Natural killer cell treated with Interleukin-12 subunit alpha and Interleukin-12 subunit beta and Interleukin-15 and Interleukin-18, amount 100 ng/mL, for 72 hours (primary cell): ENCODE data around the gene FOXJ3. TPM values are rescaled to one million over a fixed set of nuclear protein-coding genes. Genes with fewer than 3 reads are reported as not detected.

Experiments
- ATAC-seq, 2 donors: fragments of 150-1000 bp; cut with Tn5 transposase in 1 of 2; sonication (Bioruptor Pico), chemical (Tn5 transposase) in 1 of 2; 2 replicates each; pipeline ENCODE4 v1.10.0; 2021
- DNase-seq: peaks from one replicate; pipeline ENCODE4 v3.0.0; 2022; ENCODE audit warnings: low spot score
- H3K27ac Mint-ChIP-seq, 2 donors: 1 replicate in 1 of 2; 2 replicates in 1 of 2; pipeline ENCODE4 v1.8.0; 2022; ENCODE audit warnings: mixed read lengths in 2 of 2, mild to moderate bottlenecking in 1 of 2, moderate library complexity in 1 of 2
- H3K27me3 Mint-ChIP-seq, 2 donors: 1 replicate in 1 of 2; 2 replicates in 1 of 2; pipeline ENCODE4 v1.8.0; 2022; ENCODE audit warnings: mixed read lengths in 2 of 2
- H3K36me3 Mint-ChIP-seq: one replicate; pipeline ENCODE4 v1.8.0; 2022; ENCODE audit warnings: mixed read lengths
- H3K4me1 Mint-ChIP-seq, 2 donors: 1 replicate in 1 of 2; 2 replicates in 1 of 2; pipeline ENCODE4 v1.8.0; 2022; ENCODE audit warnings: low read depth in 2 of 2, mixed read lengths in 2 of 2, mild to moderate bottlenecking in 1 of 2
- H3K4me3 Mint-ChIP-seq: one replicate; pipeline ENCODE4 v1.8.0; 2022; ENCODE audit warnings: mixed read lengths
- H3K9me3 Mint-ChIP-seq: 2 replicates; pipeline ENCODE4 v1.8.0; 2022; ENCODE audit warnings: mixed read lengths
- total RNA-seq, 2 donors: library from RNA; stranded (reverse); gene quantifications; one replicate each; pipeline ENCODE4 v1.2.3, GENCODE V29; 2022

FOXJ3 gene
- total RNA-seq, 2 donors from 2014 or later: 57.9 to 69.9 TPM

- Mint-ChIP-seq H3K4me1 (no peaks in the 10 kb centered on the region), H3K9me3 (no peaks in the 10 kb centered on the region), H3K36me3 (no peaks in the 10 kb centered on the region), H3K27ac (no peak overlapping the region), H3K27me3 (peaks cover 14 to 15% of the 10 kb centered on the region in 2 donors), H3K4me3 (no peak overlapping the region)
- ATAC-seq (no peak), DNase-seq (no peak)
These were observed 184.4 kb downstream of the FOXJ3 start for GRCh38 chr1:42150651-42151050.

GRCh38 chr1:42148166-42148565 lies 186.9 kb downstream of the FOXJ3 start:
- Mint-ChIP-seq H3K27me3 (peaks cover 11 to 15% of the 10 kb centered on the region in 2 donors), H3K4me1 (peaks cover 3 to 11% of the 10 kb centered on the region in 2 donors), H3K36me3 (no peaks in the 10 kb centered on the region), H3K4me3 (no peak overlapping the region), H3K27ac (no peak overlapping the region), H3K9me3 (no peaks in the 10 kb centered on the region)
- ATAC-seq (no peak), DNase-seq (no peak)

- DNase-seq: peak; percentile 71
- Mint-ChIP-seq H3K9me3 (no peaks in the 10 kb centered on the region), H3K36me3 (no peaks in the 10 kb centered on the region), H3K27me3 (peaks cover 11 to 15% of the 10 kb centered on the region in 2 donors), H3K27ac (no peak overlapping the region), H3K4me3 (no peak overlapping the region), H3K4me1 (peaks cover 6 to 12% of the 10 kb centered on the region in 2 donors)
- peak; percentile 52 to 56 for ATAC-seq
These were observed 188.3 kb downstream of the FOXJ3 start for GRCh38 chr1:42146626-42147320.

- peaks cover 6 to 12% of the 10 kb centered on the region in 2 donors for H3K4me1 Mint-ChIP-seq
- H3K4me3 Mint-ChIP-seq: no peak overlapping the region
- no peak overlapping the region for H3K27ac Mint-ChIP-seq
- H3K27me3 Mint-ChIP-seq: peaks cover 10 to 13% of the 10 kb centered on the region in 2 donors
- peak; percentile 21 to 30 for ATAC-seq
- no peak for DNase-seq
- no peaks in the 10 kb centered on the region for H3K9me3 Mint-ChIP-seq
- H3K36me3 Mint-ChIP-seq: no peaks in the 10 kb centered on the region
These were observed 189.0 kb downstream of the FOXJ3 start for GRCh38 chr1:42145764-42146625.

- Mint-ChIP-seq H3K9me3 (no peaks in the 10 kb centered on the region), H3K27me3 (peaks cover 8 to 10% of the 10 kb centered on the region in 2 donors), H3K4me1 (peaks cover 6 to 12% of the 10 kb centered on the region in 2 donors), H3K27ac (no peak overlapping the region), H3K36me3 (no peaks in the 10 kb centered on the region), H3K4me3 (no peak overlapping the region)
- peak in 1 of 2 donors; percentile 63 for ATAC-seq
- DNase-seq: no peak
These were observed 189.7 kb downstream of the FOXJ3 start for GRCh38 chr1:42145389-42145716.

GRCh38 chr1:42144711-42145388 lies 190.2 kb downstream of the FOXJ3 start:
- peaks cover 6 to 12% of the 10 kb centered on the region in 2 donors for H3K4me1 Mint-ChIP-seq
- H3K27me3 Mint-ChIP-seq: peaks cover 3 to 5% of the 10 kb centered on the region in 2 donors
- H3K4me3 Mint-ChIP-seq: no peak overlapping the region
- H3K27ac Mint-ChIP-seq: no peak overlapping the region
- ATAC-seq: no peak
- no peaks in the 10 kb centered on the region for H3K36me3 Mint-ChIP-seq
- DNase-seq: no peak
- H3K9me3 Mint-ChIP-seq: no peaks in the 10 kb centered on the region

- no peaks in the 10 kb centered on the region for H3K36me3 Mint-ChIP-seq
- no peak overlapping the region for H3K4me3 Mint-ChIP-seq
- DNase-seq (no peak), ATAC-seq (no peak)
- no peaks in the 10 kb centered on the region for H3K9me3 Mint-ChIP-seq
- peaks cover 6 to 12% of the 10 kb centered on the region in 2 donors for H3K4me1 Mint-ChIP-seq
- peaks cover 3 to 5% of the 10 kb centered on the region in 2 donors for H3K27me3 Mint-ChIP-seq
- no peak overlapping the region for H3K27ac Mint-ChIP-seq
These were observed 190.9 kb downstream of the FOXJ3 start for GRCh38 chr1:42143896-42144710.

GRCh38 chr1:42142894-42143675 lies 191.9 kb downstream of the FOXJ3 start:
- H3K4me1 Mint-ChIP-seq: peaks cover 6 to 12% of the 10 kb centered on the region in 2 donors
- H3K36me3 Mint-ChIP-seq: no peaks in the 10 kb centered on the region
- H3K27ac Mint-ChIP-seq: no peak overlapping the region
- no peak for ATAC-seq
- no peak overlapping the region for H3K4me3 Mint-ChIP-seq
- DNase-seq: no peak
- peaks cover 3 to 5% of the 10 kb centered on the region in 2 donors for H3K27me3 Mint-ChIP-seq
- H3K9me3 Mint-ChIP-seq: no peaks in the 10 kb centered on the region

- no peaks in the 10 kb centered on the region for H3K36me3 Mint-ChIP-seq
- H3K27ac Mint-ChIP-seq: peak overlapping the region in 1 of 2 donors; percentile 3
- H3K4me1 Mint-ChIP-seq: peaks cover 6 to 12% of the 10 kb centered on the region in 2 donors
- H3K4me3 Mint-ChIP-seq: no peak overlapping the region
- ATAC-seq: no peak
- H3K27me3 Mint-ChIP-seq: peaks cover 3 to 6% of the 10 kb centered on the region in 2 donors
- no peak for DNase-seq
- H3K9me3 Mint-ChIP-seq: no peaks in the 10 kb centered on the region
These were observed 193.1 kb downstream of the FOXJ3 start for GRCh38 chr1:42141978-42142377.

GRCh38 chr1:42140191-42140590 lies 194.8 kb downstream of the FOXJ3 start:
- no peak overlapping the region for H3K27ac Mint-ChIP-seq
- DNase-seq: no peak
- H3K27me3 Mint-ChIP-seq: peaks cover 3 to 12% of the 10 kb centered on the region in 2 donors
- H3K4me1 Mint-ChIP-seq: peaks cover 6 to 9% of the 10 kb centered on the region in 2 donors
- H3K4me3 Mint-ChIP-seq: no peak overlapping the region
- H3K9me3 Mint-ChIP-seq: no peaks in the 10 kb centered on the region
- no peaks in the 10 kb centered on the region for H3K36me3 Mint-ChIP-seq
- no peak for ATAC-seq

- ATAC-seq (no peak), DNase-seq (no peak)
- no peaks in the 10 kb centered on the region for H3K9me3 Mint-ChIP-seq
- H3K36me3 Mint-ChIP-seq: no peaks in the 10 kb centered on the region
- H3K27me3 Mint-ChIP-seq: peaks cover 3 to 12% of the 10 kb centered on the region in 2 donors
- H3K27ac Mint-ChIP-seq: no peak overlapping the region
- peaks cover 6 to 7% of the 10 kb centered on the region in 2 donors for H3K4me1 Mint-ChIP-seq
- no peak overlapping the region for H3K4me3 Mint-ChIP-seq
These were observed 195.6 kb downstream of the FOXJ3 start for GRCh38 chr1:42139444-42139843.

GRCh38 chr1:42138586-42138985 lies 196.4 kb downstream of the FOXJ3 start:
- Mint-ChIP-seq H3K9me3 (no peaks in the 10 kb centered on the region), H3K4me3 (no peak overlapping the region), H3K27ac (peak overlapping the region in 1 of 2 donors; percentile 57), H3K4me1 (peaks cover 6% of the 10 kb centered on the region in 2 donors), H3K36me3 (no peaks in the 10 kb centered on the region), H3K27me3 (peaks cover 3 to 12% of the 10 kb centered on the region in 2 donors)
- ATAC-seq (no peak), DNase-seq (no peak)
